BLaER1 treated with 17β-estradiol and CSF1 and Interleukin-3, amounts not matched to agents 10 nM and 100 nM (cell line): ENCODE measurements around the gene EFCAB11.

Experiments used
- H3K27ac ChIP-seq, 11 experiments: shearing (Covaris generic); formaldehyde crosslinking; 2 replicates each; pipeline ENCODE4 v1.8.1; 2022
- H3K27me3 ChIP-seq, 11 experiments: shearing (Covaris generic); formaldehyde crosslinking; 2 replicates each; pipeline ENCODE4 v1.8.1; 2022
- H3K36me3 ChIP-seq, 11 experiments: shearing (Covaris generic); formaldehyde crosslinking; 2 replicates each; pipeline ENCODE4 v1.8.1; 2022
- H3K4me1 ChIP-seq, 10 experiments: shearing (Covaris generic); formaldehyde crosslinking; 2 replicates each; pipeline ENCODE4 v1.8.1; 2022
- H3K4me2 ChIP-seq, 11 experiments: shearing (Covaris generic); formaldehyde crosslinking; 2 replicates each; pipeline ENCODE4 v1.8.1; 2022
- H3K4me3 ChIP-seq, 10 experiments: shearing (Covaris generic); formaldehyde crosslinking; 2 replicates each; pipeline ENCODE4 v1.8.1; 2022
- H3K9ac ChIP-seq, 11 experiments: shearing (Covaris generic); formaldehyde crosslinking; 2 replicates each; pipeline ENCODE4 v1.8.1; 2022
- H3K9me3 ChIP-seq, 11 experiments: shearing (Covaris generic); formaldehyde crosslinking; replicated peaks in 1 of 11; 2 replicates each; pipeline ENCODE4 v1.8.1; 2022
- H4K20me1 ChIP-seq, 11 experiments: shearing (Covaris generic); formaldehyde crosslinking; 2 replicates each; pipeline ENCODE4 v1.8.1; 2022
- Cebpa-rat ChIP-seq, 11 experiments: shearing (Covaris generic); IDR thresholded peaks; 2 replicates each; pipeline ENCODE4 v1.8.1; 2022

The EFCAB11 gene

DNA sequence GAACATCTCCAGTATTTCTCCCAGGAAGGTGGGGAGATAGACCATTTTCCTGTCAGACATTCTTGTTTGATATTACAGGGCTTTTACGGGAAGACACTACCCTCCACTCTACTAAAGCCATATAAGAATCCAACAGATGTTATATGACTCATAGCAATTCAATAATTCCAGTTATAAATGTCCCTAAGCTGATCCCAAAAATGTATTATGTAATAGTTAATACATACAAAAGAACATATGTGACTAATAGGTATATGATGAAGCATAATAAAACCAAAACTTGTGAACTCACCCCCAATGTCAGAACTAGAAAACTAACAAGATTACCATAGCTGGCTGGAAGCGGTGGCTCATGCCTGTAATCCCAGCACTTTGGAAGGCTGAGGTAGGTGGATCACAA is 84.2 kb downstream of the EFCAB11 start:
- Histone ChIP-seq H3K27me3 (no peaks in the 10 kb centered on the region), H3K27ac (no peak overlapping the region), H4K20me1 (no peaks in the 10 kb centered on the region), H3K4me2 (no peak overlapping the region), H3K4me3 (no peak overlapping the region), H3K9ac (no peak overlapping the region), H3K9me3 (peaks cover 39 to 52% (median 47%) of the 10 kb centered on the region in 11 experiments), H3K4me1 (peaks cover 0 to 5% (median 0%) of the 10 kb centered on the region in 10 experiments; a peak in 2 of 20 replicates), H3K36me3 (peaks cover 0 to 12% (median 7%) of the 10 kb centered on the region in 11 experiments; a peak in 5 of 22 replicates)
- no peak for TF ChIP-seq Cebpa-rat (IDR thresholded peaks at IDR 0.05)

GRCh38 chr14:89869606-89870005 is 84.9 kb downstream of the EFCAB11 start:
- H3K4me3 ChIP-seq, result no peak overlapping the region
- peaks cover 0 to 5% (median 0%) of the 10 kb centered on the region in 10 experiments; a peak in 2 of 20 replicates for H3K4me1 ChIP-seq
- no peak overlapping the region for H3K9ac ChIP-seq
- H3K27me3 ChIP-seq, result no peaks in the 10 kb centered on the region
- H4K20me1 ChIP-seq, result no peaks in the 10 kb centered on the region
- peaks cover 0 to 12% (median 7%) of the 10 kb centered on the region in 11 experiments; a peak in 5 of 22 replicates for H3K36me3 ChIP-seq
- TF ChIP-seq Cebpa-rat (IDR thresholded peaks at IDR 0.05), result no peak
- H3K4me2 ChIP-seq, result no peak overlapping the region
- peaks cover 32 to 45% (median 40%) of the 10 kb centered on the region in 11 experiments for H3K9me3 ChIP-seq
- H3K27ac ChIP-seq, result no peak overlapping the region

- Histone ChIP-seq H3K4me2 (no peak overlapping the region), H3K4me1 (peaks cover 0 to 5% (median 0%) of the 10 kb centered on the region in 10 experiments; a peak in 2 of 20 replicates), H3K36me3 (no peaks in the 10 kb centered on the region; a peak in 1 of 22 replicates), H3K27me3 (no peaks in the 10 kb centered on the region), H3K9ac (no peak overlapping the region), H3K27ac (no peak overlapping the region), H3K9me3 (peaks cover 13 to 28% (median 20%) of the 10 kb centered on the region in 11 experiments), H4K20me1 (no peaks in the 10 kb centered on the region), H3K4me3 (no peak overlapping the region)
- no peak for TF ChIP-seq Cebpa-rat (IDR thresholded peaks at IDR 0.05)
Observed at GRCh38 chr14:89866458-89866857, 88.1 kb downstream of the EFCAB11 start.

DNA sequence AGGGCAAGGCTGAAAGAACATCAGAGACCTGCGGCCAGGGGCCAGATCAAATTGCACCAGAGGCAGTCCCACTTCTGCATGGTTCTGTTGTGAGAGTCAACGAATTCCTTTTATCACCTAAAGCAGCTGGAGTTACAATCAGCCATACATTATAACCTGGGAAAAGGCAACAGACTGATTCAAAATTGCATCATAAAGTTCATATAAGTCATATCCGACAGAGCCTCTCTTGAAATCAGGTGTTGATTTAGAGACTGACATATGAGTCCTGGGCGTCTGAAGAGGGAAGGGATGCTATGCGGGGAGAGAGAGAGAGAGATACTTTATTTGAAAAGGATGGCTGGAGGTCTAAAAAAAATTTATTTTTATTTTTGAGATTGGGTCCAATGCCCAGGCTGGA is 89.4 kb downstream of the EFCAB11 start:
- no peak for TF ChIP-seq Cebpa-rat (IDR thresholded peaks at IDR 0.05)
- Histone ChIP-seq H3K9ac (no peak overlapping the region), H3K27ac (no peak overlapping the region), H3K4me2 (no peak overlapping the region), H3K27me3 (no peaks in the 10 kb centered on the region), H4K20me1 (no peaks in the 10 kb centered on the region), H3K36me3 (no peaks in the 10 kb centered on the region; a peak in 1 of 22 replicates), H3K9me3 (peaks cover 13 to 31% (median 21%) of the 10 kb centered on the region in 11 experiments), H3K4me1 (peaks cover 0 to 5% (median 0%) of the 10 kb centered on the region in 10 experiments; a peak in 2 of 20 replicates), H3K4me3 (no peak overlapping the region)

- no peaks in the 10 kb centered on the region; a peak in 1 of 22 replicates for H3K36me3 ChIP-seq
Observed at GRCh38 chr14:89862856-89863255, 91.7 kb downstream of the EFCAB11 start.

GRCh38 chr14:89861630-89862029 is 92.9 kb downstream of the EFCAB11 start:
- Histone ChIP-seq H3K4me3 (no peak overlapping the region), H3K9ac (no peak overlapping the region), H3K36me3 (no peaks in the 10 kb centered on the region; a peak in 1 of 22 replicates), H3K4me2 (no peak overlapping the region), H3K9me3 (peaks cover 0 to 11% (median 2%) of the 10 kb centered on the region in 11 experiments; a peak in 4 of 22 replicates), H3K4me1 (no peaks in the 10 kb centered on the region), H3K27me3 (no peaks in the 10 kb centered on the region), H4K20me1 (no peaks in the 10 kb centered on the region), H3K27ac (no peak overlapping the region)
- TF ChIP-seq Cebpa-rat (IDR thresholded peaks at IDR 0.05), result no peak

More at GRCh38 chr14:89862856-89863255, 91.7 kb downstream of the EFCAB11 start:
- no peak for TF ChIP-seq Cebpa-rat (IDR thresholded peaks at IDR 0.05)
- Histone ChIP-seq H3K27me3 (no peaks in the 10 kb centered on the region), H3K27ac (no peak overlapping the region), H4K20me1 (no peaks in the 10 kb centered on the region), H3K9ac (no peak overlapping the region), H3K4me3 (no peak overlapping the region), H3K4me1 (no peaks in the 10 kb centered on the region), H3K4me2 (no peak overlapping the region), H3K9me3 (peaks cover 9 to 23% (median 14%) of the 10 kb centered on the region in 11 experiments)

GRCh38 chr14:89858089-89858488 is 96.4 kb downstream of the EFCAB11 start:
- Histone ChIP-seq H3K9ac (no peak overlapping the region), H3K4me1 (peaks cover 0 to 6% (median 0%) of the 10 kb centered on the region in 10 experiments; a peak in 2 of 20 replicates), H3K27me3 (no peaks in the 10 kb centered on the region), H3K9me3 (peaks cover 0 to 7% (median 0%) of the 10 kb centered on the region in 11 experiments; a peak in 1 of 22 replicates), H3K4me3 (no peak overlapping the region), H3K27ac (no peak overlapping the region), H4K20me1 (no peaks in the 10 kb centered on the region), H3K36me3 (no peaks in the 10 kb centered on the region; a peak in 1 of 22 replicates), H3K4me2 (no peak overlapping the region)
- no peak for TF ChIP-seq Cebpa-rat (IDR thresholded peaks at IDR 0.05)

DNA sequence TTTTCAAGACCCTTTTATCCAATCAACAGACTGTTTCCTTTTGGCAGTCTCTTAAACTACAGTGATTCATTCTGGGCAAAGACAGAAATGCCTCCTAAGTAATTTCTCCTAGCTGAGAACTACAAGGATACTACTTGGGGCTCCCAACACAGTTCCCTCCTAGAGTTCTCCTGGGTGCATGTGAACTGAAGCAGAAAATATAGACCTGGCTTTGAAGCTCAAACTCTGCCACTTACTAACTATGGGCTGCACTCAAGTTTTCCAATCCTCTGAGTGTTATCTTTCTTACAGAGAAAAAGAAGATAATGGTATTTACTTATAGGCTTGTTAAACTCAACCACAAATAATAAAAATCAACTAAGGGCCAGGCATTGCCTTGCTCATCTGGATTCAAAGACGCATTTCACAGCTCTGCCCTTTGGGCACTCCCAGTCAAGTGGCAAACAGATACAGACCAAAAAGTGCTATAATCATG is 97.6 kb downstream of the EFCAB11 start:
- Histone ChIP-seq H3K36me3 (no peaks in the 10 kb centered on the region; a peak in 1 of 22 replicates), H3K4me1 (peaks cover 0 to 6% (median 0%) of the 10 kb centered on the region in 10 experiments; a peak in 2 of 20 replicates), H3K27ac (no peak overlapping the region), H3K9ac (no peak overlapping the region), H4K20me1 (no peaks in the 10 kb centered on the region), H3K4me2 (no peak overlapping the region), H3K27me3 (no peaks in the 10 kb centered on the region), H3K4me3 (no peak overlapping the region), H3K9me3 (peaks cover 0 to 6% (median 0%) of the 10 kb centered on the region in 11 experiments; a peak in 1 of 22 replicates)
- TF ChIP-seq Cebpa-rat (IDR thresholded peaks at IDR 0.05), result no peak

DNA sequence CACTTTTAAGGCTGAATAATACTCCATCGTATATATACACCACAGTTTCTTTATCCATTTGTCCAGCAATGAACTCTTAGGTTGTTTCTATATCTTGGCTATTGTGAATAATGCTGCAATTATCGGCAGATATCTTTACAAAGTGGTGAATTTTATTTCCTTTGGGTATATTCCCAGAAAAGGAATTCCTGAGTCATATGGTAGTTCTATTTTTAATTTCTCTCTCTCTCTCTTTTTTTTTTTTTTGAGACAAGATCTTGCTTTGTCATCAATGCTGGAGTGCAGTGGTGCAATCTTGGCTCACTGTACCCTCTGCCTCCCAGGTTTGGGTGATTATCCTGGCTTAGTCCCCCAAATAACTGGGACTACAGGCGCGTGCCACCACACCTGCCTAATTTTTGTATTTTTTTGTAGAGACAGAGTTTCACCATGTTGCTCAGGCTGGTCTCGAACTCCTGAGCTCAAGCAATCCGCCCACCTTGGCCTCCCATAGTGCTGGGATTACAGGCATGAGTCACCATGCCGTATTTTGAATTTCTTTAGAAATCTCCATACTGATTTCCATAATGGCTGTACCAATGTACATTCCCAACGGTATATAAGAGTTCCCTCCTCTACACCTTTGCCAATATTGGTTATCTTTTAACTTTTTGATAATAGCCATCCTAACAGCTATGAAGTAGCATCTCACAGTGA is 98.4 kb downstream of the EFCAB11 start:
- Histone ChIP-seq H3K4me1 (peaks cover 0 to 6% (median 0%) of the 10 kb centered on the region in 10 experiments; a peak in 3 of 20 replicates), H3K27me3 (no peaks in the 10 kb centered on the region), H3K9ac (no peak overlapping the region), H3K4me3 (no peak overlapping the region), H3K4me2 (peak overlapping the region in 2 of 11 experiments; percentile 11 to 13; a peak in 2 of 22 replicates), H3K9me3 (no peaks in the 10 kb centered on the region), H4K20me1 (no peaks in the 10 kb centered on the region), H3K36me3 (no peaks in the 10 kb centered on the region), H3K27ac (no peak overlapping the region)
- TF ChIP-seq Cebpa-rat (IDR thresholded peaks at IDR 0.05), result no peak
